Spleen (tissue), 7 donors: Measurements from ENCODE around the gene MARK1.
"Not testable (repeated sequence)": the region's sequence is repeated elsewhere in the genome, so short reads cannot be mapped to it uniquely, and the experiment has no call there.

ENCODE experiments used
- POLR2A ChIP-seq, 3 donors: fragments of 450-650 bp; IDR thresholded peaks; one replicate each; pipeline ENCODE4 v1.5.1; 2017; ENCODE audit warnings: antibody characterized with exemption in 3 of 3, mild to moderate bottlenecking in 1 of 3
- POLR2AphosphoS5 ChIP-seq, 3 donors: sonication (generic); formaldehyde crosslinking; IDR thresholded peaks; one replicate each; pipeline ENCODE4 v1.5.1; 2017; ENCODE audit warnings: antibody characterized with exemption in 3 of 3
- TF ChIP-seq, protein P1 (sequence below), 11 experiments: fragments of 200-600 bp in 7 of 11; fragments of 450-650 bp in 4 of 11; sonication (generic) in 4 of 11; IDR thresholded peaks in 8 of 11; conservative IDR thresholded peaks in 3 of 11; 1 replicate in 7 of 11; 2 replicates in 4 of 11; pipeline versions ENCODE4 v1.4.0 to v1.8.0; 2016 to 2021; ENCODE audit warnings: antibody characterized with exemption in 11 of 11, inconsistent platforms in 4 of 11, mild to moderate bottlenecking in 1 of 11
- donor health status: DM: no; HTN: no; CAD: no; lungs with moderate emphysema.
- donor health status: DM: no; HTN: no; CAD: no.
- donor health status: DM: no; HTN: no; CAD: no.

DNA sequence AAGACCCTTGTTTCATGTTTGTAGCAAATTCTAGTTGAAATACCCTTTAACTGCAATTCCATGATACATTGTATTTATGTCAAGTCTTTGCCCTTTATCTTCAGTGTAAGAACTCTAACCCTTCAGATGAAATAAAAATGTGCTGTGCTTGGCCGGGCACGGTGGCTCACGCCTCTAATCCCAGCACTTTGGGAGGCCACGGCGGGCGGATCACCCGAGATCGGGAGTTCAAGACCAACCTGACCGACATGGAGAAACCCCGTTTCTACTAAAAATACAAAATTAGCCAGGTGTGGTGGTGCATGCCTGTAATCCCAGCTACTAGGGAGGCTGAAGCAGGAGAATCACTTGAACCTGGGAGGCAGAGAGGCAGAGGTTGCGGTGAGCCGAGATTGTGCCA lies 155.8 kb downstream of the MARK1 start:
- TF ChIP-seq, protein P1, sequence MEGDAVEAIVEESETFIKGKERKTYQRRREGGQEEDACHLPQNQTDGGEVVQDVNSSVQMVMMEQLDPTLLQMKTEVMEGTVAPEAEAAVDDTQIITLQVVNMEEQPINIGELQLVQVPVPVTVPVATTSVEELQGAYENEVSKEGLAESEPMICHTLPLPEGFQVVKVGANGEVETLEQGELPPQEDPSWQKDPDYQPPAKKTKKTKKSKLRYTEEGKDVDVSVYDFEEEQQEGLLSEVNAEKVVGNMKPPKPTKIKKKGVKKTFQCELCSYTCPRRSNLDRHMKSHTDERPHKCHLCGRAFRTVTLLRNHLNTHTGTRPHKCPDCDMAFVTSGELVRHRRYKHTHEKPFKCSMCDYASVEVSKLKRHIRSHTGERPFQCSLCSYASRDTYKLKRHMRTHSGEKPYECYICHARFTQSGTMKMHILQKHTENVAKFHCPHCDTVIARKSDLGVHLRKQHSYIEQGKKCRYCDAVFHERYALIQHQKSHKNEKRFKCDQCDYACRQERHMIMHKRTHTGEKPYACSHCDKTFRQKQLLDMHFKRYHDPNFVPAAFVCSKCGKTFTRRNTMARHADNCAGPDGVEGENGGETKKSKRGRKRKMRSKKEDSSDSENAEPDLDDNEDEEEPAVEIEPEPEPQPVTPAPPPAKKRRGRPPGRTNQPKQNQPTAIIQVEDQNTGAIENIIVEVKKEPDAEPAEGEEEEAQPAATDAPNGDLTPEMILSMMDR (IDR thresholded peaks at IDR 0.05 in 8 of 11, conservative IDR thresholded peaks at IDR 0.05 in 3 of 11): not testable (repeated sequence)
- not testable (repeated sequence) for TF ChIP-seq POLR2A, POLR2AphosphoS5 (IDR thresholded peaks at IDR 0.05)
